A204.1 (cell line): Measurements from ENCODE around the gene FTO.
"Not testable (repeated sequence)": the region's sequence is repeated elsewhere in the genome, so short reads cannot be mapped to it uniquely, and the experiment has no call there.

Experiments used
- FAIRE-seq: peaks from 2 replicates; lab custom pipeline; 2012; peaks lifted over from hg19 to GRCh38; lab: Jason Lieb, UNC

Gene FTO

DNA sequence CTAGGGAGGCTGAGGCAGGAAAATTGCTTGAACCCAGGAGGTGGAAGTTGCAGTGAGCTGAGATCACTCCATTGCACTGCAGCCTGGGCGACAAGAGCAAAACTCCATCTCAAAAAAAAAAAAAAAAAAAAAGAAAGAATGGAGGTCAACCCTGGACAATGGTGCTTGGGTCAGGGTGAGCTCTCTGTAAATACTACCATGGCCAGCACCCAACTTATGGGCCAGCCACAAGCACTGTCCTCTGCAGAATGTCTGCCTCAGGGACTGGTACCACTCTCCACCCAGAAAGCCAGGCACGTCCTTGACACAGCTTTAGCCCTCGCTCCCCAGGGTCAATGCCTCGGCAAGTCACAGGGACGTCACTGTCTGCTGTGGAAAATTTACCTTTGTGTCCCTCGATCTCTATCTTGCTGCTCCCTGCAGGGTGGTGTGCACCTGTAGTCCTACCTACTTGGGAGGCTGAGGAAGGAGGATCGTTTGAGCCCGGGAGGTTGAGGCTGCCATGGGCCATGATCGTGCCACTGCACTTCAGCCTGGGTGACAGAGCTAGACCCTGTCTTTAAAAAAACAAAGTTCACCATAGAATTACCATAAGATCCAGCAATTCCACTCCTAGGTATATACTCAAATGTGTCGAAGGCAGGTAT, 459.4 kb downstream of the FTO start:
- no peak for FAIRE-seq

DNA sequence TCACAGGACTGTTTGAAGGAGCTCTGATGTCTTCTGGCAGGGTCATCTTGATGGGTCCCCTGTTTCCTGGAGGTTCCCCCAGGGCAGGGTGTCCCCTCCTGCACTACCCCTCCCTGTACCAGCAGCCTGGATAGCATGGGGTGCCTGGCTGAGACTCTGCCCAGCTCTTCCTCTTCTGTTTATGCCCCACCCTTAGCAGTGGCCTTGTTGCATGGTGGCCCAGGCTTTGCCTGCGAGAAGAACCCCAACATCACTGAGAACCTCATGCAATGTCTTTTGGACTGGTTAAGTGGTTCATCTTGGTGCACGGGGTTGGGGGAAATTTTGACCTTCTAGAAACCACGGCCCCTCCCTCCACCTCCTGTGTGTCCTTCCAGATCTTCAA, 460.8 kb downstream of the FTO start:
- no peak for FAIRE-seq

DNA sequence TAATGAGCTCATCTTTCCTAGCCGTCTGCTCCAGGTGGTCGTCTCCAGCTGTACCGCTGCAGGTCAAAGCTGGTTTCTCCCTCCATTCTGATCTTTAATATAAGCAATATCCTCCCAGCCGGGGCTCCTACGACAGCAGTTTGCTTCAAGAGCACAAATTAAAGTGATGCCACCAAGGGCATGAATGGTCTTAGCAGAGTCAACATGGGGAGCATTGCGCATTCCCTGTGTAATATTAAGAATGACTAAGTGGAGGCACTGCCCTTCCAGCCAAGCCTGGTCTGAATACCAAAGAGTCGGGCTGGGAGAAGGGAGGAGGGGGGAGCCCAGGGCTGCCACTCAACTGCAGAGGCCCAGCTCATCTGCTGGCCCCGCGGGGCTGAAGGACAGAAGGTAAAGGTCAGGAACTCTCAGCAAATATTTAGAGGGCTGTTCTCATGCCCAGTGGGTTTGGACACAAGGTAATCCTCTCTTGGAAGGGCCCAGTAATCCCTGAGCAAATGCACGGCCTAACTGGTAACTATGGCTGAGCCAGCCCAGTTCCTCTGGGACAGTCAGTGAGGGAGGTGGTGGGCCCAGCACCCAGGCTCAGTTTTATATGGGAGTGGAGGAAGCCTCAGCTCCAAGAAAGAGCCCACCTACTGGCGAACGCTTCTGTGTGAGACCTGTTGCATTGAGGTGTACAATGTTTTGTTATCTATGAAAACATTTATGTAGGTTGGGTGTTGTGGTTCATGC, 461.4 kb downstream of the FTO start:
- no peak for FAIRE-seq

DNA sequence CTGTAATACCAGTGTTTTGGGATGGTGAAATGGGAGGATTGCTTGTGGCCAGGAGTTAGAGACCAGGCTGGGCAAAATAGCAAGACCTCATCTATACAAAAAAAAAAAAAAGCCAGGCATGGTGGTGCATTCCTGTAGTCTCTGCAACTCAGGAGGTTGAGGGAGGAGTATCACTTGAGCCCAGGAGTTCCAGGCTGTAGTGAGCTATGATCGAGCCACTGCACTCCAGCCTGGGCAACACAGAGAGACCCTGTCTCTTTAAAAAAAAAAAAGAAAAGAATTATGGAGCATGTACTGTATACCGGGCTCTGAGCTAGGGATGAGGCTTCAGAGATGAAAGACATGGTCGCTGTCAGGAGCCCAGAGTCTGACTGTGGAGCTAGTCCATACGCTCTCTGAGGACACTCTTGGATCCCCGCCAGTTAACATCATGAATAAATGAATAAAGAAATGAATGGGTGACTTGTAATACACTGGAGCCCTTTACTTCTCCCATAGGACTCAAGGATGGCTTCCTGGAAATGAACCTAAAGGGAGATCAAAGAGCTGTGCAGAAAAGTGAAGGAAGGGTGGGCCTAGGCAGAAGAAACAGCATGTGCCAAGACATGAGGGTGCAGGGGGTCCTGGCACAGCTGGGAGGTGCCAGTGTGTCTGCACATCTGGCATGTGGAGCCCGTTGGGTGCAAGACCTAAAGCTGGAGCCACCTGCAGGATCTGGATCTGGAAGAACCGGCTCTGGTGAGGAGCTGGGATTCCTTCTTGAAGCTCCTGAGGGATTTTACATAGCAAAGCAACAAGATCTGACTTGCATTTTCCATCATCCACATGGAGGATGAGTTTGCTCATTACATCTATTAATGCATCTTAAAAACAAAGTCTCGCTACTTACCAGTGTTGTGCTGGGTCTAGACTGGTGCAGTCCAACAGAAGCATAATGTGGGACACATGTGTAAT, 462.2 kb downstream of the FTO start:
- FAIRE-seq = no peak

DNA sequence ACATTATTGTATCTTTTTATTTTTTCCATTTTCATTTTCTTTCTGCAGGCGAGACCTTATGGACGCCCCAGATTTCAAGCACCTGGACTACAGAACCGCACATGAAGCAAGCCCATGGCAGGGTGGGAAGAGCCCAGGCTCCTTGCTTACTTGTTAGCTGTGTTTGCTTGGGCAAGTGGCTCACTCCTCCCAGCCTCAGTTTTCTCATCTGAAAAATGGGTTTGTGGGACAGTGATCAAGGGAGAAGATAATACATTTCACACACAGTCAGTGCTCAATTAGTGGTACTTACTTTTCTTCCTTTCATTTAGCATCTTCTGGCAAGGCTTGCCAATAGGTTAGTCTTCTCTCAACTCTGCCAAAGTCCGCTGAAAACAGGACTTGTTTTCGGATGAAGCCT, 465.2 kb downstream of the FTO start:
- no peak for FAIRE-seq

DNA sequence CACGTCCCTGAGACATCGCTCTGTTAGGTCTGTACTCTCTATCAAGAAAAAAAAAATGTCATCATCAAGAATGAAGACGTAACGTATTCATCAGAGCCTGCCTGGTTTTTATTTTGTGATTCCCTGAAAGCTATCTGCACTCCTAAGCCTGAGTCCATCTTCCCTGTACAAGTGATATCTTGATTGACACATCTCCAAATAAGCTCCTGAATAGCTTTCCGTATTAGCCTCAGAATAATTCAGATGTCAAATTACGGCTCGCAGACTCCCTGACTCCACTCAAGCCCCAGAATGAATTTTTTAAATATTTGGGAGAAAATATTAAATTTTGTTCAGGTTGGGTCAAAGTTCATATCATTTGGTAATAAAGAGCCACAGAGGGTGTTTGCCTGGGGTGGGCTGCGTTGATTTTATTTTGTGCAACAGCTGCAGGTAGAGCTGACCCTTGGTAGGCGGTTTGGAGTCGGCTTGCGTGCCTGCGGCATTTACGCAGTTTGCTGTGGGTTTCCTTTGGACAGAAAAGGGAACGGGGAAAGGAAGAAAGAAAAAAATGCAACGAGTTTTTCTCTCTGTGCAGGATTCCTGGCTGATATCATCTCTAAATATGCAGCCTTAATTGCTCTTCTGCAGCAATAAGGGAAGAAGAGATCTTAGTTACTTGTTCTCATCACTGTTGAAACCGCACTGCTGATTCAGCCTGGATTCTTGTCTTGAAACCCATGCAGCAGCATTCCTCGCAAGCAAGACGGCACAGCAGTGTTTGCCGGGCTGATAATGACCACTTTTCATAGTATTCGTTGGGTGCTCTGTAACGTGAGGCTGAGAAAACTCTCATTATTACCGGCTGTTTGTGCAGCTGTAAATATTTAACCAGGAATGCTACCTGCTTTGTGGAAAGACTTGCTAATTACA, 467.9 kb downstream of the FTO start:
- FAIRE-seq = no peak

DNA sequence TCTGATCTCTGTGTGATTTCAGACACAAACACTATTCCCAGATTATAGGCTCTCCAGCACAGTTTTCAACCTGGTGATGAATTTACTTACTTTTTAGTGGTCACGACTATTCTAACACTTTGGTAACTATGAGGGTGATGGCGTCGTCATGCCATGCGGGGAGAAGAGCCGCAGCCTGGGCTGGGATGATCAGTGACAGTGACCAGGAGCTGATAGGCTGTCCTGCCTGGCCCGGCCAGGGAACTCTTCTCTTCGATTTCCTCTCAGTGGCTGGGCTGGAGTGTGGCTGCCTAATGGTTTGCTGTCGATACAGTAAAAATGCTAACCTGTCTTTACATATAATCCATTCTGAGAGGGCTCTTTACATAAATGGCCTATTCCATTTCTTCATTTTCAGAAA, 469.5 kb downstream of the FTO start:
- FAIRE-seq = no peak

DNA sequence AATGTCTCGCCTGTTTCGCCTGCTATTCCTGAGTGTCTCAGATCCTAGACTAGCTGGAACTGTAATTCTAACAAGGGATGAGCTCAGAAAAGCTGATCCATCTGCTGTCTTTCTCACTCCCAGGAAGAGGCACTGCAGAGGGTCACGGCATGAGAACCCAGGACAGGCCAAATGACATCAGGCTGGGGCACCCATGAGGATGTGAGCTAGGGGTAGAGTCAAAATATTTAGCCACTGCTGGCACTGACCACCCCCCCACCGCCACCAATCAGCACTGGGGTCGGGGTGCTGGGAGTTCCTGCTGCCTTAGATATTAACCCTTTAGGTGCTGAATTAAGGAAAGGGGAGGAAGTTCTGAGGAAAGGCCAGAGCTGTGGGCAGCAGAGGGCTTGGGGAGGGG, 470.2 kb downstream of the FTO start:
- no peak for FAIRE-seq

DNA sequence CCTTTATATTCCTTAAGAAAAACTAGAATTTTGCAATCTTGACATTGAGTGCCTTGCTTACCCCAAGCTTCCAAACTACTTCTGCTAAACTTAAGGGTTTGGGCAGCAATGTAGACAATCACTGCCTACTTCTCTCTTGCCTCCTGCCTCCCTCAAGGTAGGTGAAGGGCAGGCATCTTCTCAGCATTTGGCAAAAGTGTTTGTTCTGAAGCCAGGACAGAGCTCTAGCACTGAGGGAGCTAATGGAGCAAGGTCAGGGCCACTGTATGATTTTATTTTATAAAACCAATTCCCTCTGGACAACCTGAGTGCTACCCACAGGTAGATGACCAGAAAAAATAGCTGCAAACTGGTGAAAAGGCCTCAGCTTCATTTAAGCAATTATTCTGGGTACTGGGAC, 470.8 kb downstream of the FTO start:
- no peak for FAIRE-seq

DNA sequence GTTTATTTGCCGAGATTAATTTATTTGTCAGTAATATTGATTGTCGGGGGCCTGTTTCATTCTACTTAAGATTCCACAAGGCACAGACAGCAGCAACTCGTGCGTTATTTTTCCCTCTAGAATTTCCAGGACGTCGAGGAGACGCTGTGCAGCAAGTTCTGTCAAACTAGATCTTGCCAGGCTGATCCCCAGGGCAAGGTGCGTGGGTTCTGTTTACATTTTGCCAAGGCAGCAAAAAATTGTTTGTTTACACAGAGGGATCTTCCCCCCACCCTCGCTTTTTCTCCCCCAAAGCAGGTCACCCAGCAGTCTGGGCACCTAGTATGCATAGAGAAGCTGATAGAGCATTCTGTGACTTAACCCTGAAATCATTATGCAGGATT, 471.2 kb downstream of the FTO start:
- no peak for FAIRE-seq

DNA sequence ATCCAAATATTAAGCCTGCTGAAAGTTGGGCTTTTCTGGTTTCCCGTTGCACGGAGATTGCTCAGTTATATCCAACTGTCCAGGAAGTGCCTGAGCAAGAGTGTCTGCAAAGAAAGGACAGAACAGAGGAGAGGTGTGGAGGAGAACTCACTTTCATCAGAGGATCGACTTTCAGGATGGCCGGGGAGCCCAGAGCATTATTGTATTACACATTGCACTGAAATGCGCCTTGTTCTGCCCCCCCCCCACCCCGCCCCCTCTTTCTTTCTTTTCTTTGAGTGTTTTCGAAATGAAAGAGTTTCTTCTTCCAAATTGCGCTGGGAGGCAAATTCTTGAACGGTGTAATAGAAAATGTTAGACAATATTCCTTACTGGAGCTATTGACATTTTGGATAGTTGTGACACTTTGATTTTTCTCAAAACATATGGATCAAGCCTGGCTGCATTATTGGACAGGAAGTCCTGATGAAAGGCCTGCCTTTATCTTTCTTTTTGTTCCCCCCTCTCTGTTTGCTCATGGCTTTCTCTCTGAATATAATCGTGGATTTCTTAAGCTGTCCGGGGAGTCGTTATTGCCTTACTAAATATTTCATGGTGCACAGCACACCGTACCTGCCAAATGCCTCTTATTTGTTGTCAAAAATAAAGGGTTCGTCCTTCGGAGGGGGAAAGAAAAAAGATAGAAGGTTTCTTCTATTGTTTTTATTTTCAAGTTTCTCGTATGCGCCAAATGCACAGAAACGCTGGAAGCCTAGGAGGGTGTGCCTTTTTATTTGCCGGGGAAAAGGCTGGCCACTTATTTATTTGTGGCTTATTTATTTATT, 471.8 kb downstream of the FTO start:
- no peak for FAIRE-seq

DNA sequence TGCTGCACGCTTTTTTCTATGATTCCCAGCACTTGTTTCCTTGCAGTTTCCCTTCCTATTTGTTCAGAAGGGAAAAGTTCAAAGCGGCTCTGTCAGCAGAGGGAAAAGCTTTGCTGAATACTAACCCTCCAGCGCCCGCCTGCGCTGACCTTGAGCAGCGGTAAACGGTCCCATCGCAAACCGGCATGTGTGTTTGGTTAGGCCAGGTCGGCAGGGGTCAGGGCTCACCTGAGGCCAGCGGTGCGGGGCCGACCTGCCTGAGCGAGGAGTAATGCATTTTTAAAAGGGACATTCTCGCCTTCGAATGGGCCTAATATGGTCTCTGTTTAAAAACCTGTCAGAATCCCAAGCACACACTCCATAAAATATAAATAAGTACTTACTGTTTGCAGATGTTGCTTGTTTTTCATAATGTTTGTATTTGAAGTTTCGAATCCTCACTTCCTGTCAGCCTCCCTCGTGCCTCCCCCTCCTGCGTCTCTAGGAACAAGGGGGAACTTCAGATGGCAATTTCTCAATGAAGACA, 472.5 kb downstream of the FTO start:
- no peak for FAIRE-seq

DNA sequence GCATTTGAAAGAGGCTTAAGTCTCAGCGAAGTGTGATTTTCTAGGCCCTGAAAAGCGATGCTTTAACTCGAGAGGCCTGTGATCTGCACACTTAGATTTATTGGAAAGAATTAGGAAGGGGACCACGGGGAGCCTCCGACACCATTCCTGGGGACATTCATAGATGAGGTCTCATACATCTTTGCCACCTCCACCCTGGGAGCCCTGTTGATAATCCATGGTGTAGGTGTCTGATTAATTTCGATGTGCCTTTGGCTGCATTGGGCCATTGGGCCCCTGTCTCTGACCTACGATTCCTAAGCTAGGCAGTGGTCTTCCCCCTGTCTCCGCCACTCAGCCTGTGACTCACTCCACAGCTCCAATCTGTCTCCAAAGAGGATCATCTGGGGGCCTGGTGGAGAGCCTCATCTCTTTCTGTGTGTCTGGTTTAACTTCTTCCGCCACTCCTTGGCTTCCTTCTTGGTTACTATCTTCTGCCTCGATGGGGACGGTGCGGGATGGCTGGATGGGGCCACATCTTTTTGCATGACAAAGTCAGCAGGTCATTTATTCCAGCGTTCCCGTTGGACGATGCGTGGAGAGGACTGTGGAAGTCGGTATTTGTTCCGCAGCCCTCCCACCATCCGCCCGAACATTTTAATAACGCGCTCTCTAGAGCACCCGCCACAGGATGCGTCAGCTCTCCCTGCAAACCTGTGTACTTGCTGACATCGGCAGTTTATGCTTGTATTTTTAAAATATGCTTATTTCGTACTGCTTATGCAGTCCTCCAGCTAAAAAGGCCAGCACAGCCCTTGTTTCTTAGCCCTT, 473.3 kb downstream of the FTO start:
- no peak for FAIRE-seq

DNA sequence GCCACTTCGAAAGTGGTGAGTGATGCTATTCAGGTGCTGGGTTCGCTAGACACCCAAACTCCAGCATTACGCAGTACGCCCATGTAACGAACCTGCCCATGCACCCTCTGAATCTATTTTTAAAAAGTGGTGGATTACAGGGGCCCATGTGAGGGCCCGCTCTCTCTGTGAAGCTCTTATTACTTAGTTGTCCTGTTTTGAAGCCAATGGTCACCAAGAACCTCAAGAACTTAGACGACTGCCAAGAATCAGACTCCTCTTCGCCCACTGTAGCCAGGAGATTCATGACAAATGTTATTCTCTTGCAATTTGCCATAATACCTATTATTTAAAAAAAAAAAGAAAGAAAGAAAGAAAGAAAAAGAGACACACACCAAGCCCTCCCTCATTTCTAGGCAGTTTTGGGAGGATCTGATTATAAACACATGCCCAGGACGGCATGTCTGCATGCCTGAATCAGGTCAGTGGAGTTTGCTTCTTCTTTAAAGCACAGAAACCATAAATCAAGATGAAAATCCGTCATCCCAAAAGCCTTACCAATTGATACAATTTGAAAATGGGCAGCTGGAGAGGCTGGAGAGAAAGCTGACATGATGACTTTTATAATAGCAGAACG, 474.0 kb downstream of the FTO start:
- FAIRE-seq = no peak

DNA sequence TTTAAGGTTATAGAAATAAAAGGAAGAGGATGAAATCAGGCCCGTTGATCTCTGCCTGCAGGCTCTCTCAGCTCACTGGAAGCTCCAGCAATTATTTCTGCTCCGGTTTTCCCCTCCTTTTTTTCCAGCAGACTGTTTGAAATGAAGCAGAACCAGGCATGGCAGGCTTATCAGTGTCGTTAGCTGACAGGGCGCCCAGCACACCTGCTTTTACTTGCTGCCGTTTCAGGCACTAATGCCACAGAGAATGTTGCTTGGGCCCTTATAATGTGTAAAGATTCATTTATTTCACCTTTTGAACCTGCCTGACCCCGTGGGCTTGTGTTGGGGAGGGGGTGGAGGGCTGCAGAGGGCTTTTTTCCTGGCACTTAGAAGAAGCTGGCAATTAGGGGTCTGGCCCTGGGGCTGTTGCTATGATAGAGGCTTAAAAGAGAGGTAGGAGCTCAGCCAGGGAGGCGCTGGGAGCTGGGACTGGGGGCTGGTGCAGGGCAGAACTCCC, 474.6 kb downstream of the FTO start:
- FAIRE-seq = no peak

DNA sequence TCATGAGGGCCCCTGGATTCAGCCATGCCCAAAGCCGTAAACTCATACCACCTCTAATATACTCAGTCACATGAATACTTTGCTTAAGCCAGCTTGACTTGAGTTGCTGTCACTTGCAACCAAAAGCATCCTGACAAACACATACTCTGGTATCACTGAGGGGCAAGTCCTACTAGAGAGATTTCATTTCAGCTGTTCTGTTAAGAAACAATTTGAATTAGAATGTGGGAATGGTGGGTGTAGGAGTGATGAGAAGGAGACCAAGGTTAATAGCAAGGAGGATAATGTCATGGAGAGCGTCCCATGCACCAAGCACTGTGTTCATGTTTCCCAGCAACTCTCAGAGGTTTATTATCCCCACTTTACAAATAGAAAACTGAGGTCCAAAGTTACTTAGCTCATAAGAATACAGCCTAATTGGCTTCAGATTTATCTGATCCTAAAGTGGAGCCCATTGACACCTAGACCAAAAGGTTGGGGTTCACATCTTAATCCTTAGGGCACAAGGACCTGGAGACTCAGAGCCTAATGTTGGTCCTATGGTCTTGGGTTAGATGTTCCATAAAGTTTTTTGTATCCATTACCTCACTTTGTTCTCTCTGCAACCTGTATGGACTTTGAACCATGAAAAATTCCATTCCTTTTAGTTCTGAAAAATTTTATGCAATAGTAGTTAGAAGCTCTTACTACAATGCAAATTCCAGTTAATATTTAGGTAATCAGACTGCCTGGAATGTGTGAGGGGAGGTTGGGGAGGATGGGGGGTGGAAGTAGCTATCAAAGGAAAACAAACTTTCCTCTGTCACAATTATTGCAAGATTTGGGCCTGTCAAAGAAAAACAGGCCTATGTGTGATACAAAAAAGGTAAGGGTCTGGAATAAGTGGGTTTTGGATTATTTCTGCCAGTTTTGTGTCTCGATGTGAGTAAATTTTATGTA, 476.7 kb downstream of the FTO start:
- no peak for FAIRE-seq

DNA sequence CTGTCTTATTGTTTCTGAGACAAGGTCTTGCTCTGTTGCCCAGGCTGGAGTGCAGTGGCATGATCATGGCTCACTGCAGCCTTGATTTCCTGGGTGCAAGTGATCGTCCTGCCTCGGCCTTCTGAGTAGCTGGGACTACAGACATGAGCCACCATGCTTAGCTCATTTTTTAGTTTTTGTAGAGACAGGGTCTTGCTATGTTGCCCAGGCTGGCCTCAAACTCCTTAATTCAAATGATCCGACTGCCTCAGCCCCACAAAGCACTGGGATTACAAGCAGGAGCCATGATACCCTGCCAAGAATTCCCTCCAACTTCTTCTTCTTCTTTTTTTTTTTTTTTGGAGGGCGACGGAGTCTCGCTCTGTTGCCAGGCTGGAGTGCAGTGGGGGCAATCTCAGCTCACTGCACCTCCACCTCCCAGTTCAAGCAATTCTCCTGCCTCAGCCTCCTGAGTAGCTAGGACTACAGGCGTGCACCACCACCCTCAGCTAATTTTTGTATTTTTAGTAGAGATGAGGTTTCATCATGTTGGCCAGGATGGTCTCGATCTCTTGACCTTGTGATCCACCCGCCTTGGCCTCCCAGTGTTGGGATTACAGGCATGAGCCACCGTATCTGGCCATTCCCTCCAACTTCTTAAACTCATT, 477.9 kb downstream of the FTO start:
- not testable (repeated sequence) for FAIRE-seq

DNA sequence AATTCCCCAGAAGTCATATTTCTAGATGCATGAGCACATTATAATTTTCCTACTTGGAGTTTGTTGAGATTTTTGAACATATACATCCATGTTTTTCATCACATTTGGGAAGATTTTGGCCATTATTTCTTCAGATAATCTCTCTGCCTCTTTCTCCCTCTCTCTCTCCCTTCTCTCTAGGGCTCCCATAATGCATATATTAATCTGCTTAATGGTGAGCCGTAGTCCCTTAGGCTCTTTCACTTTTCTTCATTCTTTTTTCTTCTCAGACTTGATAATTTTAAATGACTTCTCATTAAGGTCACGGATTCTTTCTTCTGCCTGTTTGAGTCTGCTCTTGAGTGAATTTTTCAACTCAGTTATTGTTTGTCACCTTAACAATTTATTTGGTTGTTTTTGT, 481.1 kb downstream of the FTO start:
- FAIRE-seq = no peak
